Common myeloid progenitor, CD34-positive (primary cell): ENCODE results near the gene YEATS2.

Experiments used
- CTCF ChIA-PET: fragments of 350-600 bp; sonication (Branson Sonifier 250); formaldehyde crosslinking; loops from one replicate; lab custom pipeline; 2021; ENCODE audit warnings: antibody characterized with exemption; lab: Charles Lee
- POLR2A ChIA-PET: fragments of 350-600 bp; sonication (Branson Sonifier 250); formaldehyde crosslinking; loops from one replicate; lab custom pipeline; 2021; ENCODE audit warnings: antibody characterized with exemption; lab: Charles Lee
- DNase-seq, 3 donors: peaks; one replicate each; pipeline versions ENCODE4 v3.0.0 to v3.0.0-alpha.2; 2013
- H3K27ac ChIP-seq, 2 experiments: 1 replicate in 1 of 2; 2 replicates in 1 of 2; pipeline ENCODE4 v1.7.0; 2013; ENCODE audit warnings: inconsistent platforms in 2 of 2, low read length in 2 of 2, mild to moderate bottlenecking in 2 of 2, low read depth in 1 of 2, moderate library complexity in 1 of 2; ENCODE audit not compliant: severe bottlenecking in 2 of 2, insufficient read depth in 1 of 2, poor library complexity in 1 of 2
- H3K27me3 ChIP-seq, 5 experiments: replicated peaks in 2 of 5; 1 replicate in 3 of 5; 2 replicates in 2 of 5; pipeline versions ENCODE4 v1.6.1 to v1.7.0; 2013; ENCODE audit warnings: low read length in 4 of 5, mild to moderate bottlenecking in 2 of 5, moderate library complexity in 2 of 5, inconsistent platforms in 1 of 5; ENCODE audit not compliant: insufficient read depth in 5 of 5, control insufficient read depth in 4 of 5
- H3K36me3 ChIP-seq, 4 experiments: 1 replicate in 2 of 4; 2 replicates in 2 of 4; pipeline versions ENCODE4 v1.6.1 to v1.7.0; 2013; ENCODE audit warnings: low read length in 3 of 4, control low read depth in 1 of 4, mild to moderate bottlenecking in 1 of 4; ENCODE audit not compliant: control insufficient read depth in 4 of 4, insufficient read depth in 4 of 4
- H3K4me1 ChIP-seq, 4 experiments: 1 replicate in 3 of 4; 2 replicates in 1 of 4; pipeline versions ENCODE4 v1.6.1 to v1.7.1; 2013; ENCODE audit warnings: low read length in 3 of 4, mild to moderate bottlenecking in 3 of 4, control low read depth in 1 of 4, inconsistent platforms in 1 of 4, moderate library complexity in 1 of 4; ENCODE audit not compliant: control insufficient read depth in 4 of 4, insufficient read depth in 4 of 4; ENCODE audit errors: control extremely low read depth in 1 of 4
- H3K4me3 ChIP-seq, 7 experiments: 1 replicate in 4 of 7; 2 replicates in 3 of 7; pipeline versions ENCODE4 v1.5.1 to v1.7.0; 2013; ENCODE audit warnings: mild to moderate bottlenecking in 7 of 7, low read length in 6 of 7, moderate library complexity in 6 of 7, inconsistent platforms in 2 of 7, low read depth in 2 of 7, control low read depth in 1 of 7; ENCODE audit not compliant: insufficient read depth in 4 of 7, control insufficient read depth in 1 of 7; ENCODE audit errors: extremely low read depth in 1 of 7
- H3K9me3 ChIP-seq, 5 experiments: 1 replicate in 4 of 5; 2 replicates in 1 of 5; pipeline versions ENCODE4 v1.6.1 to v1.7.1; 2013; ENCODE audit warnings: low read length in 4 of 5, mild to moderate bottlenecking in 2 of 5, inconsistent platforms in 1 of 5, low read depth in 1 of 5, moderate library complexity in 1 of 5; ENCODE audit not compliant: control insufficient read depth in 4 of 5, insufficient read depth in 2 of 5; ENCODE audit errors: control extremely low read depth in 1 of 5
- WGBS: methylation state at CpG from one replicate; pipeline ENCODE4 v1.1.5; 2013; ENCODE audit not compliant: insufficient coverage; 5-methylcytosine and 5-hydroxymethylcytosine counted together

Gene YEATS2

GRCh38 chr3:183807209-183807728, 109.7 kb downstream of the YEATS2 start:
- Histone ChIP-seq H3K27ac (no peak overlapping the region), H3K27me3 (no peaks in the 10 kb centered on the region), H3K36me3 (peaks cover 15 to 94% (median 78%) of the 10 kb centered on the region in 4 experiments), H3K4me1 (no peaks in the 10 kb centered on the region), H3K4me3 (no peak overlapping the region), H3K9me3 (no peaks in the 10 kb centered on the region)
- no peak for DNase-seq
- ChIA-PET POLR2A (no interaction called here), CTCF (interaction anchor here (0.8 to 1.1 kb wide), 2 partner anchors 11 to 16 kb away, joined by 3 read pairs; no protein-coding TSS in a partner anchor)
- WGBS, result 97% methylated on average over 12 of the region's 12 CpGs

DNA sequence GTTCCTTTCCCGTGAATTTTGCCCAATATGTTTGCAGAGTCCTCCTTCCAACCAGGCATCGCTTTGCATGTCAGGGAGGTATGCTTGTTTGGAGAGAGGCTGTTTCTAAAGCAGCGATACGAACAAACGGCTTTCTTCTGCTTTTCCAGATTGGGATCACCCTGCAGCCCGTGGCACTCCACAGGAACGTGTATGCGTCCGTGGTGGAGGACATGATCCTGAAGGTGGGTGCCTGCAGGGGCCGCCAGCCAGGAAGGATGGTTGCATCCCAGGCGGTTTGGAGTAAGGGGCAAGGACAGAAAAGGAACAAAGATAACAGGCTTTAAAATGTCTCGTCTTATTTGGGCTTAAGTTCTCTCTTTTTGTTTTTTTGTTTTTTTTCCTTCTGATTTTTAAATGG, 110.3 kb downstream of the YEATS2 start:
- no peak overlapping the region for H3K27ac ChIP-seq
- H3K27me3 ChIP-seq, result no peaks in the 10 kb centered on the region
- DNase-seq, result no peak
- POLR2A ChIA-PET, result no interaction called here
- H3K4me3 ChIP-seq, result no peak overlapping the region
- H3K36me3 ChIP-seq, result peaks cover 16 to 94% (median 75%) of the 10 kb centered on the region in 4 experiments
- CTCF ChIA-PET, result no interaction called here
- H3K9me3 ChIP-seq, result no peaks in the 10 kb centered on the region
- H3K4me1 ChIP-seq, result no peaks in the 10 kb centered on the region
- over 99% methylated on average over 12 of the region's 12 CpGs for WGBS

GRCh38 chr3:183808355-183808754, 110.8 kb downstream of the YEATS2 start:
- no peak overlapping the region for H3K27ac ChIP-seq
- ChIA-PET POLR2A (no interaction called here), CTCF (no interaction called here)
- H3K36me3 ChIP-seq, result peaks cover 16 to 92% (median 73%) of the 10 kb centered on the region in 4 experiments
- H3K27me3 ChIP-seq, result no peaks in the 10 kb centered on the region
- WGBS, result 99% methylated on average over 8 of the region's 11 CpGs
- no peaks in the 10 kb centered on the region for H3K9me3 ChIP-seq
- no peak overlapping the region for H3K4me3 ChIP-seq
- DNase-seq, result no peak
- H3K4me1 ChIP-seq, result no peaks in the 10 kb centered on the region

DNA sequence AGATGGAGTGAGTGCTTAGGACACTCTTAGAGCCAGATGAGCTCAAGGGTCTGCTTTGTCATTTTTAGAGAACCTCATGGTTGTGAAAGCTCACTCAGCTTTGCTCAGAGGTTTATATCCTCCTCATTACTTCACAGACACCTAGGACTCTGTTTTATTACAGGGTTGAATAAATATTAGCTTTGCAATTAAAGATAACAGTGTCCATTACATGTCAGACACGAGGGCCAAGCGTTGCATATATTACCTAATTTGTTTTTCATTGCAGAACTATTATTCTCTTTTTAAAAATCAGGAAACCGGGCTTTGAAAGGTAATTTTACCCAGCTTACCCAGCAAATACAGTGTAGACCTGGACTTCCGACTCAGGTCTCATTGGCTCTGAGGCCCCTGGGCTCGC, 111.7 kb downstream of the YEATS2 start:
- H3K4me3 ChIP-seq, result no peak overlapping the region
- WGBS, result 95% methylated on average over 4 of the region's 5 CpGs
- no peaks in the 10 kb centered on the region for H3K9me3 ChIP-seq
- peaks cover 14 to 83% (median 67%) of the 10 kb centered on the region in 4 experiments for H3K36me3 ChIP-seq
- H3K27me3 ChIP-seq, result no peaks in the 10 kb centered on the region
- DNase-seq, result no peak
- H3K27ac ChIP-seq, result no peak overlapping the region
- ChIA-PET POLR2A (no interaction called here), CTCF (no interaction called here)
- H3K4me1 ChIP-seq, result no peaks in the 10 kb centered on the region

DNA sequence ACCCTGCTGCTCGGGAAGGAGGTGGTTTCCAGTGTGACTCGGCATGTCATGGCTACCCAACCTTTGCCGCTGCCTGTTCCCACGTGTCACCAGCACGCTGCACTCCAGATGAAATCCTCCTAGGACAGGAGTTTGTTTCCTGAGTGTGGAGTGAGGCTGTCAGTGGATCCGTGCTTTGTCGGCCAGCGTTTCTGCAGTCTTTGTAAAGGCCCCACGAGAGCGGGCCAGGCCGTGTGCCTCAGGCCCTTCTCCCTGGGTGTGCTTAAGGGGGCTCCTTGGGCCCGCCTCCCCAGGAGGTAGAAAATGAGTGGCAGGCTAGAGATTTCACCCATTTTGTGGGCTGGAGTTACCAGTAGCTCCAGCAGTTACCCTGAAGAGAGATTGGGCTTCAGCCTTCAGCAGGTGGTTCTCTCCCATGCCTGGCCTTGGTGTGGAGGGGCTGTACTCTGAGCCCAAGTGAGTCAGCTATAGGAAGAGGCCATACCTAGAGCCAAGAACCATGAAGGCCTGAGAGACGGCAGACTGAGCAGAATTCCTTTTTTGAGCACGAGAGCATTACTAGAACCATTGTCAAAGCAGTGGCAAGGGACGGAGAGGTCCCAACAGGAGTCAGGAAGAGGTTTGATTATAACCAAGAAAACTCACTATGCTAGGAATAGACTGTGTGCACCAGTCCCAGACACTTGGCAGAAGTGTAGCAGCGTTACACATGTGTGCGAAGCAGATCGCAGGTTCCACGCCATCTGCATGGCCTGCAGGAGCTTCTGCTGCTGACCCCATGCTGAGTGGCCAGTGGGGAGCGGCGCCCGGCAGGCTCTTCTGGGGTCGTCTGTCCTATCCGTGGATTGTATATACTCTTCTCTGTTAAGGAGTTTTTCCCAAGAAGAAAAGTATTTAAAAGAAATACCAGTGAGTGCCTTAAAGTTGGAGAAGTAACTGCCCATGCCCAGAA, 113.3 kb downstream of the YEATS2 start:
- ChIA-PET CTCF (no interaction called here), POLR2A (no interaction called here)
- peaks cover 14 to 72% (median 63%) of the 10 kb centered on the region in 4 experiments for H3K36me3 ChIP-seq
- no peaks in the 10 kb centered on the region for H3K27me3 ChIP-seq
- no peak overlapping the region for H3K4me3 ChIP-seq
- no peak overlapping the region for H3K27ac ChIP-seq
- WGBS, result 91% methylated on average over 23 of the region's 24 CpGs
- DNase-seq, result no peak
- H3K9me3 ChIP-seq, result no peaks in the 10 kb centered on the region
- H3K4me1 ChIP-seq, result no peaks in the 10 kb centered on the region

DNA sequence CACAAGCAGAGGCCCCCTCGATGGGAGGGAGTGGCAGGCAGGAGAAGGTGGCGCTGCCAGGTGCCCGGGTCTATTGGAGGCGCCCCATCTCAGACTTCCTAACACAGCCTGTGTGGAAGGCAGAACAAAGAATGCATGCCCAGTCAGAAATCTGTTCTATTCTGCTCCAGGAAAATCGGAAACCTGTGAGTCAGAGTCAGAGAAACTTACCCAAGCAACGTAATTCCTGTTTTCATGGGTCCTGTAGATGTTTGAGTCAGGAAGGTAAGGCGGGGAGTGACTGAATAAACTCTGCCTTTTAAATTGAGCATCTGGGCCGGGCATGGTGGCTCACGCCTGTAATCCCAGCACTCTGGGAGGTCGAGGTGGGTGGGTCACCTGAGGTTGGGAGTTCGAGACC, 114.0 kb downstream of the YEATS2 start:
- no peak overlapping the region for H3K27ac ChIP-seq
- no peak for DNase-seq
- 99% methylated on average over 8 of the region's 11 CpGs for WGBS
- no peaks in the 10 kb centered on the region for H3K27me3 ChIP-seq
- H3K9me3 ChIP-seq, result no peaks in the 10 kb centered on the region
- peaks cover 12 to 70% (median 57%) of the 10 kb centered on the region in 4 experiments for H3K36me3 ChIP-seq
- H3K4me1 ChIP-seq, result no peaks in the 10 kb centered on the region
- no peak overlapping the region for H3K4me3 ChIP-seq
- CTCF ChIA-PET, result no interaction called here
- POLR2A ChIA-PET, result no interaction called here
